Endothelial cell of umbilical vein (primary cell): Measurements from ENCODE around the gene GPRIN2.

Experiments
- CTCF ChIP-seq, 2 donors: IDR thresholded peaks; 1 replicate in 1 of 2; 2 replicates in 1 of 2; pipeline ENCODE4 v1.5.1; 2011; ENCODE audit warnings: low read length in 2 of 2, mild to moderate bottlenecking in 2 of 2, moderate library complexity in 2 of 2, control low read depth in 1 of 2, inconsistent platforms in 1 of 2, low read depth in 1 of 2; ENCODE audit not compliant: insufficient read depth in 1 of 2; ENCODE audit errors: extremely low read depth in 1 of 2
- GATA2 ChIP-seq: IDR thresholded peaks from 2 replicates; pipeline ENCODE4 v1.7.0; 2011; ENCODE audit warnings: low read depth, mild to moderate bottlenecking, moderate library complexity, mixed read lengths, low read length; ENCODE audit not compliant: insufficient read length, insufficient read depth
- TF ChIP-seq, protein P1 (sequence below): IDR thresholded peaks from 2 replicates; pipeline ENCODE4 v1.6.1; 2011; ENCODE audit not compliant: insufficient read depth, insufficient read length

DNA sequence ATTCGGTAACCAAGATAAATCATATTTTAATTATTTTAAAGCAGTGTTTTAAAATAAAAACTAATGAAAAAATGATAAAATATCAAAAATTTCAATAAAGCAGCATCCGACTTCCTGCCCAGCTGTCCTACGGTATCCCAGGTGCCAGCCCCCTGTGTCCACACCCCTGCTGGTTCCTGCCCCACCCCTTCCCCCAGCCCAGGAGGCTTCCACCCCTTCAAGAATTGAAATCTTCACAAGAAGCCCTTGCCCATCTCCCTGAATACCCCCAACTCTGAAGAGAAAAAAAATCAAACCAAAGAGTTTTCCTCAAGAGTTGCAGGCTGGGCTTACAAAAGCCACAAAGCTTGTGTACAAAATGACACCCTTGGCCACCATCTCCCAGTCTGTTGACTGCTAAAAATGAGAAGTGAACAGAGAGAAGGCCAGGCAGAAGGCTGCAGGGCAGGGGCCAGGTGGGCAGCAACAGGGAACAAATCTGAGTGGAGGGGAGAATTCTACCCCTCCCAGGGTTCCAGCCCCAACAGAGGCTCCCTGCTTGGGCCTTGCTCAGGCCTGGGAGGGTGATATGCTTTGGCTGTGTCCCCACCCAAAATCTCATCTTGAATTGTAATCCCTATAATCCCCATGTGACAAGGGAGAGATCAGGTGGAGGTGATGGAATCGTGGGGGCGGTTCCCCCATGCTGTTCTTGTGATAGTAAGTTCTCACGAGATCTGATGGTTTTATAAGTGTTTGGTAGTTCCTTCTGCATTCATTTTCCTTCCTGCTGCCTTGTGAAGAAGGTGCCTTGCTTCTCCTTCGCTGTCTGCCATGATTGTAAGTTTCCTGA is 14.5 kb downstream of the GPRIN2 start:
- TF ChIP-seq CTCF (IDR thresholded peaks at IDR 0.05; ENCODE audit: extremely low read depth in 1 of 2, insufficient read depth in 1 of 2, low read depth in 1 of 2, low read length in 2 of 2) = no peak
- TF ChIP-seq, protein P1, sequence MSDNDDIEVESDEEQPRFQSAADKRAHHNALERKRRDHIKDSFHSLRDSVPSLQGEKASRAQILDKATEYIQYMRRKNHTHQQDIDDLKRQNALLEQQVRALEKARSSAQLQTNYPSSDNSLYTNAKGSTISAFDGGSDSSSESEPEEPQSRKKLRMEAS = no peak
- no peak for TF ChIP-seq GATA2
